Transverse colon (tissue), 3 donors: ENCODE results near the gene GNAQ.

ENCODE experiments used
- EP300 ChIP-seq: sonication (generic); formaldehyde crosslinking; IDR thresholded peaks from one replicate; pipeline ENCODE4 v1.6.1; 2017; ENCODE audit warnings: antibody characterized with exemption, low read depth
- POLR2A ChIP-seq: fragments of 450-650 bp; IDR thresholded peaks from one replicate; pipeline ENCODE4 v1.6.1; 2016; ENCODE audit warnings: antibody characterized with exemption, mild to moderate bottlenecking, moderate library complexity
- TF ChIP-seq, protein P1 (sequence below), 5 experiments: fragments of 200-600 bp in 3 of 5; fragments of 450-650 bp in 2 of 5; sonication (generic) in 3 of 5; IDR thresholded peaks; 1 replicate in 2 of 5; 2 replicates in 3 of 5; pipeline ENCODE4 v1.5.1; 2016 to 2017; ENCODE audit warnings: antibody characterized with exemption in 5 of 5, inconsistent platforms in 3 of 5, mild to moderate bottlenecking in 2 of 5, moderate library complexity in 1 of 5

DNA sequence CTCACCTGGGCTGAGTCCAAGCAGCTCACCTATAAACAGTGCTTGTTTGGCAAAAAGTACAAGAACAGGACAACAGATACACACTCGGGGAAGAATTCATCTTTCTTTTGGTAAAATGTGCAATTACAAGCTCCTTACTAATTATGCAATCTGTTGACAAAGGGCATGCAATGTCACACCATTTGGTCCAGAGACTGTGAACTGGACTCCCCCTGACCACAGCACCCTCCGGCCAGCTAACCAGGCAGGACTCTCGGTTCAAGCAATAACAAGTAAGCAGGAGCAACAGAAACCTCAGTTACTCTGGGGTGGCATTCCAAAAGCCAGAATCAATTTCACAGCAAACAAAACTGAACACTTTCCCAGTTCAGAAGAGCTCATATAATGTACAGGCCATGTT lies 113.8 kb downstream of the GNAQ start:
- TF ChIP-seq, protein P1, sequence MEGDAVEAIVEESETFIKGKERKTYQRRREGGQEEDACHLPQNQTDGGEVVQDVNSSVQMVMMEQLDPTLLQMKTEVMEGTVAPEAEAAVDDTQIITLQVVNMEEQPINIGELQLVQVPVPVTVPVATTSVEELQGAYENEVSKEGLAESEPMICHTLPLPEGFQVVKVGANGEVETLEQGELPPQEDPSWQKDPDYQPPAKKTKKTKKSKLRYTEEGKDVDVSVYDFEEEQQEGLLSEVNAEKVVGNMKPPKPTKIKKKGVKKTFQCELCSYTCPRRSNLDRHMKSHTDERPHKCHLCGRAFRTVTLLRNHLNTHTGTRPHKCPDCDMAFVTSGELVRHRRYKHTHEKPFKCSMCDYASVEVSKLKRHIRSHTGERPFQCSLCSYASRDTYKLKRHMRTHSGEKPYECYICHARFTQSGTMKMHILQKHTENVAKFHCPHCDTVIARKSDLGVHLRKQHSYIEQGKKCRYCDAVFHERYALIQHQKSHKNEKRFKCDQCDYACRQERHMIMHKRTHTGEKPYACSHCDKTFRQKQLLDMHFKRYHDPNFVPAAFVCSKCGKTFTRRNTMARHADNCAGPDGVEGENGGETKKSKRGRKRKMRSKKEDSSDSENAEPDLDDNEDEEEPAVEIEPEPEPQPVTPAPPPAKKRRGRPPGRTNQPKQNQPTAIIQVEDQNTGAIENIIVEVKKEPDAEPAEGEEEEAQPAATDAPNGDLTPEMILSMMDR (IDR thresholded peaks at IDR 0.05), result no peak
- TF ChIP-seq EP300 (no peak), POLR2A (no peak)
